ENCODE results near the gene LMAN1L.

The LMAN1L gene

DNA sequence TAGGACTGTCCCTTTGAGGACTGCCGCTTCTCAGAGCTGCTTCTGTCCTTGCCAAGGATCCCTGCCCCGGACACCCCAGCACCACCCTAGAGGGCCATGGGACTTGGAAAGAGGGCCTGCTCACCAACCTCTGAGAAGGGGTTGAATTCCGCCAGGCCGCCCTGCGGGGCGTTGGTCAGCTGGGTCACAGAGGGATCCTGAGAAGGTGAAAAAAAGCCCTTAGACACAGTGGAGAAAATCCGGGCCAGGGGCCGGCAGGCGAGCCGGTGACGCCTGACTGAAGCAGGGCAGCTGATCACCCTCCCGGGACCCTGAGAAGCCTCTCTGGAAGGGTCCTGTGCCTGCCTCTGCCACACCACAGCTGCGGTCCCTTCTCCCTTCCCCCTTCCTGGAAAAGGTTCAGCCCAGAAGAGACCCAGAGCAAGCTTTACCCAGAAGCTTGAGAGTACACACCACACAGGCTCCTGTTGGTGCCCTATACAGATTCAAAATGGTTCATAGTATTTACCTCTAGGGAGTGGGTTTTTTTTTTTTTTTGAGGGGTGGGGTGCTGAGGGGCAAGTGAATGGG is 41.9 kb downstream of the LMAN1L start:
- Histone ChIP-seq H3K36me3 (ENCODE audit: control insufficient read depth, insufficient read depth, low read length) (peaks cover 46% of the 10 kb centered on the region), H3K4me3 (ENCODE audit: low read depth, low read length) (no peak overlapping the region), H3K27ac (ENCODE audit: low read depth, low read length) (no peak overlapping the region), H3K27me3 (ENCODE audit: control insufficient read depth, insufficient read depth, low read length) (no peaks in the 10 kb centered on the region), H3K4me1 (ENCODE audit: control insufficient read depth, insufficient read depth, low read length) (no peaks in the 10 kb centered on the region), H3K9me3 (ENCODE audit: control insufficient read depth, insufficient read depth, low read length) (no peaks in the 10 kb centered on the region), H3K9ac (ENCODE audit: low read depth, low read length) (no peak overlapping the region)

GRCh38 chr15:74855857-74856256 is 43.2 kb downstream of the LMAN1L start:
- Histone ChIP-seq H3K9ac (ENCODE audit: low read depth, low read length) (no peak overlapping the region), H3K9me3 (ENCODE audit: control insufficient read depth, insufficient read depth, low read length) (no peaks in the 10 kb centered on the region), H3K27ac (ENCODE audit: low read depth, low read length) (no peak overlapping the region), H3K36me3 (ENCODE audit: control insufficient read depth, insufficient read depth, low read length) (peaks cover 34% of the 10 kb centered on the region), H3K4me3 (ENCODE audit: low read depth, low read length) (no peak overlapping the region), H3K4me1 (ENCODE audit: control insufficient read depth, insufficient read depth, low read length) (no peaks in the 10 kb centered on the region), H3K27me3 (ENCODE audit: control insufficient read depth, insufficient read depth, low read length) (no peaks in the 10 kb centered on the region)

- H3K27ac ChIP-seq (ENCODE audit: low read depth, low read length), result no peak overlapping the region
- H3K9ac ChIP-seq (ENCODE audit: low read depth, low read length), result no peak overlapping the region
- no peak overlapping the region for H3K4me3 ChIP-seq (ENCODE audit: low read depth, low read length)
- no peaks in the 10 kb centered on the region for H3K4me1 ChIP-seq (ENCODE audit: control insufficient read depth, insufficient read depth, low read length)
- peaks cover 27% of the 10 kb centered on the region for H3K36me3 ChIP-seq (ENCODE audit: control insufficient read depth, insufficient read depth, low read length)
- no peaks in the 10 kb centered on the region for H3K9me3 ChIP-seq (ENCODE audit: control insufficient read depth, insufficient read depth, low read length)
- no peaks in the 10 kb centered on the region for H3K27me3 ChIP-seq (ENCODE audit: control insufficient read depth, insufficient read depth, low read length)
Observed at GRCh38 chr15:74856537-74856936, 43.9 kb downstream of the LMAN1L start.

- Histone ChIP-seq H3K27me3 (ENCODE audit: control insufficient read depth, insufficient read depth, low read length) (no peaks in the 10 kb centered on the region), H3K9ac (ENCODE audit: low read depth, low read length) (no peak overlapping the region), H3K36me3 (ENCODE audit: control insufficient read depth, insufficient read depth, low read length) (peaks cover 20% of the 10 kb centered on the region), H3K9me3 (ENCODE audit: control insufficient read depth, insufficient read depth, low read length) (no peaks in the 10 kb centered on the region), H3K27ac (ENCODE audit: low read depth, low read length) (no peak overlapping the region), H3K4me3 (ENCODE audit: low read depth, low read length) (no peak overlapping the region), H3K4me1 (ENCODE audit: control insufficient read depth, insufficient read depth, low read length) (no peaks in the 10 kb centered on the region)
Observed at GRCh38 chr15:74857082-74857655, 44.5 kb downstream of the LMAN1L start.

GRCh38 chr15:74857671-74858368 is 45.2 kb downstream of the LMAN1L start:
- H3K9me3 ChIP-seq (ENCODE audit: control insufficient read depth, insufficient read depth, low read length), result no peaks in the 10 kb centered on the region
- H3K9ac ChIP-seq (ENCODE audit: low read depth, low read length), result no peak overlapping the region
- H3K4me1 ChIP-seq (ENCODE audit: control insufficient read depth, insufficient read depth, low read length), result no peaks in the 10 kb centered on the region
- no peak overlapping the region for H3K4me3 ChIP-seq (ENCODE audit: low read depth, low read length)
- H3K27me3 ChIP-seq (ENCODE audit: control insufficient read depth, insufficient read depth, low read length), result no peaks in the 10 kb centered on the region
- H3K36me3 ChIP-seq (ENCODE audit: control insufficient read depth, insufficient read depth, low read length), result peaks cover 14% of the 10 kb centered on the region
- H3K27ac ChIP-seq (ENCODE audit: low read depth, low read length), result no peak overlapping the region

GRCh38 chr15:74858369-74858740 is 45.7 kb downstream of the LMAN1L start:
- Histone ChIP-seq H3K27me3 (ENCODE audit: control insufficient read depth, insufficient read depth, low read length) (no peaks in the 10 kb centered on the region), H3K4me3 (ENCODE audit: low read depth, low read length) (no peak overlapping the region), H3K36me3 (ENCODE audit: control insufficient read depth, insufficient read depth, low read length) (peaks cover 9% of the 10 kb centered on the region), H3K9ac (ENCODE audit: low read depth, low read length) (no peak overlapping the region), H3K9me3 (ENCODE audit: control insufficient read depth, insufficient read depth, low read length) (no peaks in the 10 kb centered on the region), H3K27ac (ENCODE audit: low read depth, low read length) (no peak overlapping the region), H3K4me1 (ENCODE audit: control insufficient read depth, insufficient read depth, low read length) (no peaks in the 10 kb centered on the region)

- H3K9me3 ChIP-seq (ENCODE audit: control insufficient read depth, insufficient read depth, low read length), result no peaks in the 10 kb centered on the region
- no peak overlapping the region for H3K27ac ChIP-seq (ENCODE audit: low read depth, low read length)
- H3K27me3 ChIP-seq (ENCODE audit: control insufficient read depth, insufficient read depth, low read length), result no peaks in the 10 kb centered on the region
- H3K4me3 ChIP-seq (ENCODE audit: low read depth, low read length), result no peak overlapping the region
- H3K9ac ChIP-seq (ENCODE audit: low read depth, low read length), result no peak overlapping the region
- peaks cover 15% of the 10 kb centered on the region for H3K36me3 ChIP-seq (ENCODE audit: control insufficient read depth, insufficient read depth, low read length)
- no peaks in the 10 kb centered on the region for H3K4me1 ChIP-seq (ENCODE audit: control insufficient read depth, insufficient read depth, low read length)
Observed at GRCh38 chr15:74863239-74864056, 50.8 kb downstream of the LMAN1L start.

GRCh38 chr15:74864296-74864695 is 51.7 kb downstream of the LMAN1L start:
- Histone ChIP-seq H3K4me1 (ENCODE audit: control insufficient read depth, insufficient read depth, low read length) (no peaks in the 10 kb centered on the region), H3K27me3 (ENCODE audit: control insufficient read depth, insufficient read depth, low read length) (no peaks in the 10 kb centered on the region), H3K36me3 (ENCODE audit: control insufficient read depth, insufficient read depth, low read length) (peaks cover 15% of the 10 kb centered on the region), H3K9ac (ENCODE audit: low read depth, low read length) (no peak overlapping the region), H3K4me3 (ENCODE audit: low read depth, low read length) (no peak overlapping the region), H3K9me3 (ENCODE audit: control insufficient read depth, insufficient read depth, low read length) (no peaks in the 10 kb centered on the region), H3K27ac (ENCODE audit: low read depth, low read length) (no peak overlapping the region)

- Histone ChIP-seq H3K36me3 (ENCODE audit: control insufficient read depth, insufficient read depth, low read length) (peaks cover 15% of the 10 kb centered on the region), H3K4me1 (ENCODE audit: control insufficient read depth, insufficient read depth, low read length) (no peaks in the 10 kb centered on the region), H3K27ac (ENCODE audit: low read depth, low read length) (no peak overlapping the region), H3K27me3 (ENCODE audit: control insufficient read depth, insufficient read depth, low read length) (no peaks in the 10 kb centered on the region), H3K9ac (ENCODE audit: low read depth, low read length) (no peak overlapping the region), H3K9me3 (ENCODE audit: control insufficient read depth, insufficient read depth, low read length) (no peaks in the 10 kb centered on the region), H3K4me3 (ENCODE audit: low read depth, low read length) (no peak overlapping the region)
Observed at GRCh38 chr15:74865316-74865715, 52.7 kb downstream of the LMAN1L start.

GRCh38 chr15:74866090-74866489 is 53.5 kb downstream of the LMAN1L start:
- no peak overlapping the region for H3K9ac ChIP-seq (ENCODE audit: low read depth, low read length)
- no peaks in the 10 kb centered on the region for H3K9me3 ChIP-seq (ENCODE audit: control insufficient read depth, insufficient read depth, low read length)
- peaks cover 15% of the 10 kb centered on the region for H3K36me3 ChIP-seq (ENCODE audit: control insufficient read depth, insufficient read depth, low read length)
- no peak overlapping the region for H3K4me3 ChIP-seq (ENCODE audit: low read depth, low read length)
- no peak overlapping the region for H3K27ac ChIP-seq (ENCODE audit: low read depth, low read length)
- H3K27me3 ChIP-seq (ENCODE audit: control insufficient read depth, insufficient read depth, low read length), result no peaks in the 10 kb centered on the region
- H3K4me1 ChIP-seq (ENCODE audit: control insufficient read depth, insufficient read depth, low read length), result no peaks in the 10 kb centered on the region
